Dermis blood vessel endothelial cell (primary cell): ENCODE results near the gene TMEM14A. TPM values are rescaled to one million over a fixed set of nuclear protein-coding genes. Genes with fewer than 3 reads are reported as not detected.
"Not testable (repeated sequence)": the region's sequence is repeated elsewhere in the genome, so short reads cannot be mapped to it uniquely, and the experiment has no call there.

Experiments
- DNase-seq: peaks from one replicate; pipeline ENCODE4 v3.0.0; 2010
- total RNA-seq: library from RNA; depleted of rRNA; stranded (reverse); fragments of >200 nt; gene quantifications from 2 replicates; pipeline ENCODE4 v1.2.3, GENCODE V29; 2014

TMEM14A gene, protein sequence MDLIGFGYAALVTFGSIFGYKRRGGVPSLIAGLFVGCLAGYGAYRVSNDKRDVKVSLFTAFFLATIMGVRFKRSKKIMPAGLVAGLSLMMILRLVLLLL
- 20.4 and 22.9 TPM in 2 replicates for total RNA-seq

GRCh38 chr6:52670502-52671409, at the start of gene TMEM14A:
TSS of gene TMEM14A (plus strand) at chr6:52671113. CDS start at chr6:52677103, 5,990 bp downstream.
- peak; percentile 91 for DNase-seq

- no peak for DNase-seq
Observed at GRCh38 chr6:52621631-52622030, 49.3 kb upstream of the TMEM14A start.

GRCh38 chr6:52622810-52623209, 48.1 kb upstream of the TMEM14A start:
- no peak for DNase-seq

GRCh38 chr6:52632011-52632410, 38.9 kb upstream of the TMEM14A start:
- DNase-seq: no peak

- no peak for DNase-seq
Observed at GRCh38 chr6:52634211-52634610, 36.7 kb upstream of the TMEM14A start.

- peak; percentile 54 for DNase-seq
Observed at GRCh38 chr6:52635049-52635577, 35.8 kb upstream of the TMEM14A start.

GRCh38 chr6:52636830-52637229, 34.1 kb upstream of the TMEM14A start:
- DNase-seq: no peak

- no peak for DNase-seq
Observed at GRCh38 chr6:52639493-52639892, 31.4 kb upstream of the TMEM14A start.

GRCh38 chr6:52640170-52640569, 30.7 kb upstream of the TMEM14A start:
- DNase-seq: peak; percentile 43

GRCh38 chr6:52640916-52641315, 30.0 kb upstream of the TMEM14A start:
- no peak for DNase-seq

DNA sequence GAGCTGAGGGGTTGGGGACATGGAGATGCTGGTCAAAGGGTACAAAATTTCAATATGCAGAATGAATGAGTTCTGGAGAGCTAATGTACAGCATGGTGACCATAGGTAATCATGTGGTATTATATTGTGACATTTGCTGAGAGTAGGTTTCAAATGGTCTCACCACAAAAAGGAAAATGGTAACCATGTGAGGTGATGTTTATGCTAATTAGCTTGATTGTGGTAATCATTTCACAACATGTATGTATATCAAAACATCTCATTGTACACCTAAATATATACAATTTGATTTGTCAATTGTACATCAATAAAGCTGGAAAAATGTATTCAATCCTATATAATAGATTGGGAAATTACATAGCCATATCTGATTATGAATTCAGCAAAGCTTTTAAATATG, 29.5 kb upstream of the TMEM14A start:
- no peak for DNase-seq

GRCh38 chr6:52641826-52642225, 29.1 kb upstream of the TMEM14A start:
- peak; percentile 21 for DNase-seq

- no peak for DNase-seq
Observed at GRCh38 chr6:52642368-52642767, 28.5 kb upstream of the TMEM14A start.

DNA sequence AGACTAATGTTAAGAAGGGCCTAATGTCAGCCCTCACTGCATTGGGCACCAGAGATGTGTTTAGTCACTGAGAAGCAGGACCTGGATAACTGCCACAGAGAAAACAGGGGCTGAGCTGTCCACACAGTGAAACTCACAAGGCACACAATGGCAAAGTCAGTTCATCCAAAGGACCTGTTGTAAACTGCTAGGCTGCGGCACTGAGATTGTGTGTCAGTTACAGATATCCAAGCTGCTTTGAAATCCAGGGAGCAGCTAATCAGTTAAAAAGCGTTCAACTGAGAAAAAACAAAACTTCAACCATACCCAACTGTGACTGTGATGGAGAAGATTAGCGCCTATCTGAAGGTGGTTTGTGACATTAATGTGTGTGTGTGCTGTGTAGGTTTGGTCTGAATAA, 27.8 kb upstream of the TMEM14A start:
- DNase-seq: no peak

- no peak for DNase-seq
Observed at GRCh38 chr6:52644253-52644652, 26.7 kb upstream of the TMEM14A start.

- no peak for DNase-seq
Observed at GRCh38 chr6:52645976-52646375, 24.9 kb upstream of the TMEM14A start.

GRCh38 chr6:52647199-52647598, 23.7 kb upstream of the TMEM14A start:
- no peak for DNase-seq

DNA sequence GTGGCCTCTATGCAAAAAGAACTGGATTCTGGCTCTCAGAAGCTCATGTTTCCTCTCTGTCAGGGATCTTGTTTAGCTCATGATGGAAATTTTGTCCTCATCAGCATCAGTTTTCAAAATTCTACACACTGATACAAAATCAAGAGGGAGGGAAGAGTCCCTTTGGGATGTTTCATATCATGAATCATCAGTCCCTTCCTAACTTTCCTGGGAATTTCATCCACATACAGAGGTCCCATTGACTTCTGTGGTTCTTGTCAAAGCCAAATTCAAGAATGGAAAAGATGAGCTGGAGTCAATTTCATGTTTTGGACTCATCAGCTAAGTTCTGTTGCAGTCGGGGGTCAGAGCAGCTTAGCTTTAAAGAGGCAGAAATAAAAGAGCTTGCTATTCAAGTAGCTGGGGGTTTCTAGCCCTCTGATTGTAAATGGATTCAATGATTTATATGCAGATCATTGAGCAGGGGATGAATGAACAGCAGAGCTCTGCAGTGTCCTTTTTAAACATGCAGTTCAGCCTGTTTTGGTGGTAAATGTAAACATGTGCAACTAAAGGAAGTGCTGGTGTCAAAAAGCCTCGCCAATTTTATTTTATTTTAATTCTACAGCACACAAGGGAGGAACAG, 21.3 kb upstream of the TMEM14A start:
- no peak for DNase-seq

DNA sequence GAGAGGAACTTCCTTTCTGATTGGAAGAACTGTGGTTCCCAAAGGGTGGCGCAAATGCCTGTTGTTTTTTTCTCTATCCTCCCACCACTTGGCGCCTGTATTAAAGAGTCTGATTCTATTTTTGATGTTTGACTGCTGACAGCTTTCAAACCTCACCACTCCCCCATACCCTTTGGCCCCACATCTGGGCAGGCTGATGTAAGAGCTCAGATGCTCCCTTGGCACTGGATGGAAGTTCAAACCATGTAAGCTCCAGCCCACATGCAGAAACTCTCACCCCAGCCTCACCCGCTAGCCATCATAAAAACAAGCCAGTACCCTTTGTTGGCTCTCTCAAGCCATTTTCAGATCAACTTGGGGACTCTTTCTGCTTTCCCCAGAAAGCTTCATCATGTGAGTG, 20.0 kb upstream of the TMEM14A start:
- DNase-seq: no peak

DNA sequence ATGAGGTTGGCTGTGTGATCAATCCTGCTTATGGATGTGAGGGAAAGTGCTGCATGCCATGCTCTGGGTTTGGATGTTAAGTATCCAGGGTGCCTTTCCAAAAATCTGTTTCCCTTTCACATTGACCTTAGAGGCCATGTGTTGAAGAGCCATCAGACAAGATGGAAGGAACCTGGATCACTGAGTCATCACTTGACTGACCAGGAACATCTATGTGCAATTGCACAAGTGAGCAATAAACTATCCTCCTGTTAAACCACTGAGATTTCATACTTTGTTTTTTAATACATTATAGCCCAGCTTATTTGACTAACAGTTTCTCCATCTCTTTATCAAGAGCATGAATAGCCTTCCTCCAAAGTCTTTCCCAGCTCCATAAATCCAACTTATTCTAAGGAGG, 17.8 kb upstream of the TMEM14A start:
- DNase-seq: no peak

- DNase-seq: no peak
Observed at GRCh38 chr6:52654007-52654406, 16.9 kb upstream of the TMEM14A start.

DNA sequence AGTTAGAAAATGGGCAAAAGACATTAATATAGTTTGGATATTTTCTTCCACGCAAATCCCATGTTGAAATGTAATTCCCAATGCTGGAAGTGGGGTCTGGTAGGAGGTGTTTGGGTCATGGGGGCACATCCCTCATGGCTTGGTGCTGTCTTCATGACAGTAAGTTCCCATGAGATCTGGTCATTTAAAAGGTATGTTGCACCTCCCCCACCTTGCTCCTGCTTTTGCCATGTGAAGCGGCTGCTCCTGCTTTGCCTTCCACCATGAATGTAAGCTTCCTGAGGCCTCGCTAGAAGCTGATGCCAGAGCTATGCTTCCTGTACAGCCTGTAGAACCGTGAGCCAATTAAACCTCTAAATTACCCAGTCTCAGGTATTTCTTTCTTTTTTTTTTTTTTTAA, 16.3 kb upstream of the TMEM14A start:
- DNase-seq: no peak

DNA sequence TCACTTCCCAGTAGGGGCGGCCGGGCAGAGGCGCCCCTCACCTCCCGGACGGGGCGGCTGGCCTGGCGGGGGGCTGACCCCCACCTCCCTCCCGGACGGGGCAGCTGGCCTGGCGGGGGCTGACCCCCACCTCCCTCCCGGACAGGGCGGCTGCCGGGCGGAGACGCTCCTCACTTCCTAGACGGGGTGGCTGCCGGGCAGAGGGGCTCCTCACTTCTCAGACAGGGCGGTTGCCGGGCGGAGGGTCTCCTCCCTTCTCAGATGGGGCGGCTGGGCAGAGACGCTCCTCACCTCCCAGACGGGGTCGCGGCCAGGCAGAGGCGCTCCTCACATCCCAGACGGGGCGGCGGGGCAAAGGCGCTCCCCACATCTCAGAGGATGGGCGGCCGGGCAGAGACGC, 15.0 kb upstream of the TMEM14A start:
- not testable (repeated sequence) for DNase-seq

DNA sequence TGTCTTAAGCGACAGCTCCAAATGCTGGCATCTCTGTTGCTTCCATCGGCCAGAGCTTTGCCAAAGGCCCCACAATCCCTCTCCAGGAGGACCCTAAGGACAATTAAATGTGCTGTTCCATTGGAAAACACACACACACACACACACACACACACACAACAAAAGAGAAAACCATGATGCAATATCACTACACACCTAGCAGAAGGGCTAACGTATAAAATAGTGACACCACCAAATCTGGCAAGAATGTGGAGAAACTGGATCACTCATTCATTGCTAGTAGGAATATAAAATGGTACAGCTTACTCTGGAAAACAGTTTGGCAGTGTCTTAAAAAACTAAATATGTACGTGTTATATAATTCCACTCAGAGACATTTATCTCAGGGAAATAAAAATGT, 13.0 kb upstream of the TMEM14A start:
- DNase-seq: no peak
